ENCODE results near the gene ADAMTSL1.

Gene ADAMTSL1

GRCh38 chr9:18890372-18890771, 416.4 kb downstream of the ADAMTSL1 start:
- Histone ChIP-seq H3K9ac (ENCODE audit: low read length in 5 of 5) (no peak overlapping the region), H3K27me3 (ENCODE audit: control insufficient read depth in 5 of 5, insufficient read depth in 4 of 5, low read length in 5 of 5) (no peaks in the 10 kb centered on the region), H3K36me3 (ENCODE audit: control insufficient read depth in 5 of 5, insufficient read depth in 5 of 5, low read length in 5 of 5) (peaks cover 0 to 3% (median 0%) of the 10 kb centered on the region in 5 donors), H3K4me1 (ENCODE audit: control insufficient read depth in 5 of 5, insufficient read depth in 5 of 5, low read length in 5 of 5) (peaks cover 0 to 5% (median 3%) of the 10 kb centered on the region in 5 donors), H3K9me3 (ENCODE audit: control insufficient read depth in 5 of 5, low read length in 5 of 5) (peaks cover 0 to 9% (median 6%) of the 10 kb centered on the region in 5 donors), H3K27ac (ENCODE audit: low read depth, low read length) (no peak overlapping the region), H3K4me3 (ENCODE audit: low read depth in 1 of 5, low read length in 5 of 5) (no peak overlapping the region)

- Histone ChIP-seq H3K27ac (ENCODE audit: low read depth, low read length) (no peak overlapping the region), H3K9ac (ENCODE audit: low read length in 5 of 5) (no peak overlapping the region), H3K27me3 (ENCODE audit: control insufficient read depth in 5 of 5, insufficient read depth in 4 of 5, low read length in 5 of 5) (no peaks in the 10 kb centered on the region), H3K36me3 (ENCODE audit: control insufficient read depth in 5 of 5, insufficient read depth in 5 of 5, low read length in 5 of 5) (peaks cover 0 to 3% (median 0%) of the 10 kb centered on the region in 5 donors), H3K9me3 (ENCODE audit: control insufficient read depth in 5 of 5, low read length in 5 of 5) (peaks cover 3 to 27% (median 20%) of the 10 kb centered on the region in 5 donors), H3K4me1 (ENCODE audit: control insufficient read depth in 5 of 5, insufficient read depth in 5 of 5, low read length in 5 of 5) (peaks cover 0 to 5% (median 3%) of the 10 kb centered on the region in 5 donors), H3K4me3 (ENCODE audit: low read depth in 1 of 5, low read length in 5 of 5) (no peak overlapping the region)
Observed at GRCh38 chr9:18891946-18892670, 418.2 kb downstream of the ADAMTSL1 start.

GRCh38 chr9:18893046-18893445, 419.1 kb downstream of the ADAMTSL1 start:
- H3K9ac ChIP-seq (ENCODE audit: low read length in 5 of 5), result no peak overlapping the region
- no peak overlapping the region for H3K27ac ChIP-seq (ENCODE audit: low read depth, low read length)
- H3K9me3 ChIP-seq (ENCODE audit: control insufficient read depth in 5 of 5, low read length in 5 of 5), result peaks cover 3 to 27% (median 20%) of the 10 kb centered on the region in 5 donors
- no peak overlapping the region for H3K4me3 ChIP-seq (ENCODE audit: low read depth in 1 of 5, low read length in 5 of 5)
- no peaks in the 10 kb centered on the region for H3K27me3 ChIP-seq (ENCODE audit: control insufficient read depth in 5 of 5, insufficient read depth in 4 of 5, low read length in 5 of 5)
- H3K36me3 ChIP-seq (ENCODE audit: control insufficient read depth in 5 of 5, insufficient read depth in 5 of 5, low read length in 5 of 5), result peaks cover 0 to 3% (median 0%) of the 10 kb centered on the region in 5 donors
- peaks cover 0 to 5% (median 3%) of the 10 kb centered on the region in 5 donors for H3K4me1 ChIP-seq (ENCODE audit: control insufficient read depth in 5 of 5, insufficient read depth in 5 of 5, low read length in 5 of 5)

GRCh38 chr9:18893491-18893890, 419.5 kb downstream of the ADAMTSL1 start:
- Histone ChIP-seq H3K4me3 (ENCODE audit: low read depth in 1 of 5, low read length in 5 of 5) (no peak overlapping the region), H3K9ac (ENCODE audit: low read length in 5 of 5) (no peak overlapping the region), H3K9me3 (ENCODE audit: control insufficient read depth in 5 of 5, low read length in 5 of 5) (peaks cover 3 to 27% (median 20%) of the 10 kb centered on the region in 5 donors)

GRCh38 chr9:18896004-18896403, 422.1 kb downstream of the ADAMTSL1 start:
- no peak overlapping the region for H3K27ac ChIP-seq (ENCODE audit: low read depth, low read length)
- no peak overlapping the region for H3K9ac ChIP-seq (ENCODE audit: low read length in 5 of 5)
- peak overlapping the region in 1 of 5 donors; percentile 19 for H3K4me3 ChIP-seq (ENCODE audit: low read depth in 1 of 5, low read length in 5 of 5)
- peaks cover 0 to under 1% (median 0%) of the 10 kb centered on the region in 5 donors for H3K4me1 ChIP-seq (ENCODE audit: control insufficient read depth in 5 of 5, insufficient read depth in 5 of 5, low read length in 5 of 5)
- H3K36me3 ChIP-seq (ENCODE audit: control insufficient read depth in 5 of 5, insufficient read depth in 5 of 5, low read length in 5 of 5), result peaks cover 0 to 3% (median 0%) of the 10 kb centered on the region in 5 donors
- peaks cover 3 to 27% (median 23%) of the 10 kb centered on the region in 5 donors for H3K9me3 ChIP-seq (ENCODE audit: control insufficient read depth in 5 of 5, low read length in 5 of 5)
- no peaks in the 10 kb centered on the region for H3K27me3 ChIP-seq (ENCODE audit: control insufficient read depth in 5 of 5, insufficient read depth in 4 of 5, low read length in 5 of 5)

More at GRCh38 chr9:18893491-18893890, 419.5 kb downstream of the ADAMTSL1 start:
- no peaks in the 10 kb centered on the region for H3K27me3 ChIP-seq (ENCODE audit: control insufficient read depth in 5 of 5, insufficient read depth in 4 of 5, low read length in 5 of 5)
- H3K36me3 ChIP-seq (ENCODE audit: control insufficient read depth in 5 of 5, insufficient read depth in 5 of 5, low read length in 5 of 5), result peaks cover 0 to 3% (median 0%) of the 10 kb centered on the region in 5 donors
- H3K4me1 ChIP-seq (ENCODE audit: control insufficient read depth in 5 of 5, insufficient read depth in 5 of 5, low read length in 5 of 5), result peaks cover 0 to 5% (median 3%) of the 10 kb centered on the region in 5 donors
- H3K27ac ChIP-seq (ENCODE audit: low read depth, low read length), result no peak overlapping the region

DNA sequence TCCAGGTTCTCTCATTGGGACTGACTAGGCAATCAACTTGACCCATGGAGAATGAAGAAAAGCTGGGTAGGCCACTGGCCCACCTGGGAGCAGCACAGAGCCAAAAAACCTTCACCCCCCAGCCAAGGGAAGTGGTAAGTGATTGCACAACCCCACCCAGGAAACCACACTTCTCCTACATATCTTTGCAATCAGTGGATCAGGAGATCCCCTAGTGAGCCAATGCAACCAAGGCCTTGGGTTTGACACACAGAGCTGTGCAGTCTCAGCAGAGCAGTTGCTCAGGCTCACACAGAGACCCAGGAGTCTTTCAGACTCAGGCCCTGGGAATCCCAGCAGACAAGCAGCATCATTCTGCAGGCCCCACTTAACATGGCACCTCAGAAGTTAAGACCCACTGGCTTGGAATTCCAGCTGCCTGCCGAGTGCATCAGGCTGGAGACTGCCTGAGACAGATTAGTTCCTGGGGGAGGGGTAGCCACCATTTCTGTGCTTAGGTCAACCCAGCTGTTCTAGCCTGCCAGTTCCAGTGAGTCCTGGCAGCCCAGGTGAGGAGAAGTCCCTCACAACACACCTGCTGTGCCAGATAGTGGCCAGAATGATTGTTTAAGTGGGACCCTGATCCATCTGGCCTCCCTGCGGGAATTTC, 422.7 kb downstream of the ADAMTSL1 start:
- peaks cover 3 to 31% (median 23%) of the 10 kb centered on the region in 5 donors for H3K9me3 ChIP-seq (ENCODE audit: control insufficient read depth in 5 of 5, low read length in 5 of 5)
- H3K36me3 ChIP-seq (ENCODE audit: control insufficient read depth in 5 of 5, insufficient read depth in 5 of 5, low read length in 5 of 5), result peaks cover 0 to 3% (median 0%) of the 10 kb centered on the region in 5 donors
- H3K4me3 ChIP-seq (ENCODE audit: low read depth in 1 of 5, low read length in 5 of 5), result peak overlapping the region in 2 of 5 donors; percentile 1 to 19
- H3K27me3 ChIP-seq (ENCODE audit: control insufficient read depth in 5 of 5, insufficient read depth in 4 of 5, low read length in 5 of 5), result no peaks in the 10 kb centered on the region
- no peaks in the 10 kb centered on the region for H3K4me1 ChIP-seq (ENCODE audit: control insufficient read depth in 5 of 5, insufficient read depth in 5 of 5, low read length in 5 of 5)
- H3K27ac ChIP-seq (ENCODE audit: low read depth, low read length), result no peak overlapping the region
- no peak overlapping the region for H3K9ac ChIP-seq (ENCODE audit: low read length in 5 of 5)

DNA sequence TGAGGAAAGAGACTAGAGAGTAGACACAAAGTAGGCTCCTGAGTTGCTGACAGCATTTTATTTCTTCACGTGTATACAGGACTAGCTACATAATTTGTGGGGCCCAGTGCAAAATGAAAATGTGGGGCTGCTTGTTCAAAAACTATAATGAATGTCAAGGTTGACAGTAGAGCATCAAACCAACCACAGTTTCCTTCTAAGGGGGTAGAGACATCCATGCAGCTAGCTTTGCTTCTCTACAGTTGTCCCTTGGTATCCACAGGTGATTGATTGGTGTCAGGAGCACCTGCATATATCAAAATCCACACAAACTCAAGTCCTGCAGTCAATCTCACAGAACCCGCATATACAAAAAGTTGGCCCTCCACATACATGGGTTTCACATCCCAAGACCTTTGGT, 429.5 kb downstream of the ADAMTSL1 start:
- Histone ChIP-seq H3K9ac (ENCODE audit: low read length in 5 of 5) (no peak overlapping the region), H3K27ac (ENCODE audit: low read depth, low read length) (no peak overlapping the region), H3K36me3 (ENCODE audit: control insufficient read depth in 5 of 5, insufficient read depth in 5 of 5, low read length in 5 of 5) (peaks cover 0 to 2% (median 0%) of the 10 kb centered on the region in 5 donors), H3K4me3 (ENCODE audit: low read depth in 1 of 5, low read length in 5 of 5) (no peak overlapping the region), H3K4me1 (ENCODE audit: control insufficient read depth in 5 of 5, insufficient read depth in 5 of 5, low read length in 5 of 5) (peaks cover 0 to 3% (median 0%) of the 10 kb centered on the region in 5 donors), H3K27me3 (ENCODE audit: control insufficient read depth in 5 of 5, insufficient read depth in 4 of 5, low read length in 5 of 5) (no peaks in the 10 kb centered on the region), H3K9me3 (ENCODE audit: control insufficient read depth in 5 of 5, low read length in 5 of 5) (peaks cover 2 to 8% (median 5%) of the 10 kb centered on the region in 5 donors)

DNA sequence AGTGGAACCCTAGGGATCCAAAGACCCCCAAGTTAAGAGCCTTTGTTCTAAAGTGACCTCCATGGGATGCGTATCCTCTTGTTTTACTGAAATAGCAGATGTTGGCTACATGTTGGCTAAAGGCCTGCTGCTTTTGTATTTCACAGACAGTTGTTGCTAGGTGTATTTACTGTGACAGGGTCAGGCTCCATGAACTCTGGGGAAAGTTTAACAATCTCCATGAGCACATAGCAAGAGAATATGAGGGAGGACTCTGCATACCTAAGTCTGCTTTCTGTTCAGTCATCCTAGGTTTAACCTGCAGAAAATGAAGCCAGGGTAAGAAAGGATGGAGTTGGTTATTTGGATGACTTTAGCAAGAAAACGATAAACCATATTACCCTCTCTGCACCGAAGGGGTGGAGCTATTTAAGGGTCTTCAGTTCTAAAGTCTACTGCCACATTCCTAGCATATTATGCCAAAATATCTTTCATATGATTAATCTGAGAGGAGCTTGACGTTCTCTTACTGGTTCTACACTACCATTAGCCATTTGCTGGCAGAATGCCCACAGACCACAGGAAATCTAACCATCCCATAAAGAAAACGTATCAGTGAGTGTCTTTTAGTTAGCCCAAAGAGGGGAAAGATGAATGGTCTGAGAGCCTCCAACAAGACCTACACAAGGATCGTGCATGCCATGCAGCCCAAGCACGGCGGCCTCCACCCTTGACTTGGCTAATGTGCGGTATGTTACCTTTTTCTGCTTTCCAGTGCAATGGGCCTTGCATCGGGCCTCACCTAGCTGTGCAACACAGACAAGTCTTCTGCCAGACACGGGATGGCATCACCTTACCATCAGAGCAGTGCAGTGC, 431.3 kb downstream of the ADAMTSL1 start:
- Histone ChIP-seq H3K4me3 (ENCODE audit: low read depth in 1 of 5, low read length in 5 of 5) (no peak overlapping the region), H3K4me1 (ENCODE audit: control insufficient read depth in 5 of 5, insufficient read depth in 5 of 5, low read length in 5 of 5) (peaks cover 0 to 3% (median 0%) of the 10 kb centered on the region in 5 donors), H3K27ac (ENCODE audit: low read depth, low read length) (no peak overlapping the region), H3K9me3 (ENCODE audit: control insufficient read depth in 5 of 5, low read length in 5 of 5) (peaks cover 0 to 8% (median 5%) of the 10 kb centered on the region in 5 donors), H3K9ac (ENCODE audit: low read length in 5 of 5) (no peak overlapping the region), H3K27me3 (ENCODE audit: control insufficient read depth in 5 of 5, insufficient read depth in 4 of 5, low read length in 5 of 5) (peaks cover 0 to 4% (median 0%) of the 10 kb centered on the region in 5 donors), H3K36me3 (ENCODE audit: control insufficient read depth in 5 of 5, insufficient read depth in 5 of 5, low read length in 5 of 5) (peaks cover 0 to 2% (median 0%) of the 10 kb centered on the region in 5 donors)

DNA sequence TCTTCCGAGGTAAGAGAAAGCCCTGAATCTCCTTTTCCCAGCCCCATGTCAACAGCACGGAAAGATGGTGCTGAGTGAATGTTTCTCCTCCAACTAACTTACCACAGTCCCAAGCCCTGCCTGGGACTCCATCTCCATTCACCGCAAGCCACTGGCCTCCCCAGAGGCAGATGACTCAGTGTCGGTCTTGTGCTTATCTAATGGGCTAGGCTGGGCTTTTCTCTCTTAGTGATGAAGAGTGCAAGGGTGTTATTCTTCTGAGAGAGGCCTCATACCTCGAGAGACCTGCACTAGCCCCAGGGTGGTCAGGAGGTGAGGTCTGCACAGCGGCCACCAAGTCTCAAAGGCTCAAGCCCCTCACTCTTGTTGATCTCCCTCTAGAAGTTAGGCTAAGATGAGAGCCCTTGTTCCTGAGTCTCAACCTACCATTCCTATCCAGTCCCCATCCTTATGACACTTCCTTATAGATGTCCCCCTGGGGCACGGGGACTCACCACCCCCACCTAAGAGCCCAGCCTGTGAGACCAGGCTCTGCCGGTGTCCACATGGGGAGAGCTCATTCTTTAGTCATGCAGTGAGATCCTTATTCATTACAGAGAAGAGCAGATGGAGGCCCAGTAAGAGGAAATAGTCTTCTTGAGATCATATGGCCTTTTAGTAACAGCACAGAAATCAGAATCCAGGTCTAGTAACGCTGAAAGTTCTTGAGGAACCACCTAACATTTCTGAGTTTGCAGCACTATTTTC, 432.1 kb downstream of the ADAMTSL1 start:
- Histone ChIP-seq H3K27ac (ENCODE audit: low read depth, low read length) (no peak overlapping the region), H3K27me3 (ENCODE audit: control insufficient read depth in 5 of 5, insufficient read depth in 4 of 5, low read length in 5 of 5) (peaks cover 0 to 4% (median 0%) of the 10 kb centered on the region in 5 donors), H3K9ac (ENCODE audit: low read length in 5 of 5) (no peak overlapping the region), H3K4me1 (ENCODE audit: control insufficient read depth in 5 of 5, insufficient read depth in 5 of 5, low read length in 5 of 5) (peaks cover 0 to 3% (median 0%) of the 10 kb centered on the region in 5 donors), H3K36me3 (ENCODE audit: control insufficient read depth in 5 of 5, insufficient read depth in 5 of 5, low read length in 5 of 5) (peaks cover 0 to 2% (median 0%) of the 10 kb centered on the region in 5 donors), H3K4me3 (ENCODE audit: low read depth in 1 of 5, low read length in 5 of 5) (no peak overlapping the region), H3K9me3 (ENCODE audit: control insufficient read depth in 5 of 5, low read length in 5 of 5) (peaks cover 0 to 6% (median 5%) of the 10 kb centered on the region in 5 donors)

Measured in subcutaneous abdominal adipose tissue (tissue), 5 donors.